GM12891 (cell line): ENCODE measurements around the gene OR51E1.

Source experiments
- DNase-seq: peaks from one replicate; pipeline ENCODE4 v3.0.0; 2011; ENCODE audit warnings: low spot score; ENCODE audit not compliant: insufficient read length
- FAIRE-seq: peaks from 2 replicates; lab custom pipeline; 2011; peaks lifted over from hg19 to GRCh38; lab: Jason Lieb, UNC
- PAX5 ChIP-seq: IDR thresholded peaks from 2 replicates; pipeline ENCODE4 v1.6.1; 2011; ENCODE audit warnings: low read length, moderate library complexity, mild to moderate bottlenecking; ENCODE audit not compliant: insufficient read depth, severe bottlenecking
- POLR2A ChIP-seq: IDR thresholded peaks from 2 replicates; pipeline ENCODE4 v1.6.1; 2011; ENCODE audit warnings: low read depth, low read length, control low read depth
- POLR2AphosphoS5 ChIP-seq: IDR thresholded peaks from 2 replicates; pipeline ENCODE4 v1.6.1; 2011; ENCODE audit warnings: low read depth, low read length, control low read depth
- POU2F2 ChIP-seq: IDR thresholded peaks from 2 replicates; pipeline ENCODE4 v1.6.1; 2011; ENCODE audit warnings: low read depth, mild to moderate bottlenecking, control low read depth, low read length, moderate library complexity
- SPI1 ChIP-seq: IDR thresholded peaks from 2 replicates; pipeline ENCODE4 v1.6.1; 2011; ENCODE audit warnings: low read depth, low read length, control low read depth
- TAF1 ChIP-seq: IDR thresholded peaks from 2 replicates; pipeline ENCODE4 v1.6.1; 2011; ENCODE audit warnings: low read depth, low read length, control low read depth

The OR51E1 gene

GRCh38 chr11:4654635-4655369, 11.0 kb downstream of the OR51E1 start:
- FAIRE-seq: no peak
- no peak for DNase-seq
- TF ChIP-seq SPI1 (no peak), PAX5 (no peak), POU2F2 (no peak)

DNA sequence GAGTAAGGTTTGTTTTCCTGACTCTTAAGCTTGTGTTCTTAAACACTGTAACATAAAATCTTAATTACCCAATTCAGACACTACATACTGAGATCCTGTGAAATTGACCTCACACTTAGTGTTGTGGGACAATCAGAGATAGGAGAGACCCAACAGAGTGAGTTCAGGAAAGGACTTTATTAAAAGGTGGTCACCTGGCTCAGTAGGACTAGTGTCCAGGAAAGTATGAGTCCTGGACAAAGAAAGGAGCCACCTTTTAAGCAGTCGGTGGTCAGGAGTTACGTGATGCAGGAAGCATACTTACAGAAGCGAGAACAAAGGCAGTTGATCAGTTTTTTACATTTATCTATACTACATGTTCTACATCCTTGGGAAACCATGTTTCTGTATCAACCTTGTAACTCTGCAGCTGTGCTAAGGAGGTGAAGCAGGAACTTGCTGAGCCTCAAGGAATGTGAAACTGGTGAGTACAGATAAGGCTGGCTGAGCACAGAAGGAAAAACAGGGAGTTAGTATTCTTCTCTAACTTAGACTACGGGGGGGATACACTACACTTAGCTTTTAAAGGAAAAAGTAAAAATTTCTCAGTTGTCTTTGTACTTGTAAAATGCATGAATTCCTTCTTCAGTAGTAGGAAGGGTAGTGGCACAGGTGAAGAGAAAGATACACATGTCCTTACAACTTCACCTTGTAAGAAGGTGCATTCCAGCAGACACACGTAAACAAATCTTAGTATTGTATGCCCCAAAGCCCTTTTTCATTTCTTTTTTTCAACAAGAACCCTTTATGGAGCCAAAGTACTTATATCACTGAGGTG, 15.1 kb downstream of the OR51E1 start:
- TF ChIP-seq POLR2AphosphoS5 (no peak), SPI1 (no peak), TAF1 (no peak), POLR2A (no peak), PAX5 (no peak), POU2F2 (no peak)
- no peak for DNase-seq
- no peak for FAIRE-seq

DNA sequence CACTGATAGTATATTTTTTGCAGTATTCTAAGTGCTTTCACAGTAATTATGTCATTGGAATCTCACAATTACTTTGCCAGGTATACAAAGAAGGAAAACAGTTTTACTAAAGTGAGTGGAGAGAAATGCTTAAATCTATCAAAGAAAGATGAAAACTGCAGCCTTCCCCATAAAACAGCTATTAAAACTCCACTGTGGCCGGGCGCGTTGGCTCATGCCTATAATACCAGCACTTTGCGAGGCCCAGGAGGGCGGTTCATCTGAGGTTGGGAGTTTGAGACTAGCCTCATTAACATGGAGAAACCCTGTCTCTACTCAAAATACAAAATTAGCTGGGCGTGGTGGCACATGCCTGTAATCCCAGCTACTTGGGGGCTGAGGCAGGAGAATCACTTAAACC, 19.1 kb downstream of the OR51E1 start:
- FAIRE-seq (no peak), DNase-seq (no peak)
- no peak for TF ChIP-seq POLR2A
- TF ChIP-seq POU2F2: no peak
- no peak for TF ChIP-seq TAF1
- TF ChIP-seq PAX5: no peak
- TF ChIP-seq POLR2AphosphoS5: no peak
- no peak for TF ChIP-seq SPI1

DNA sequence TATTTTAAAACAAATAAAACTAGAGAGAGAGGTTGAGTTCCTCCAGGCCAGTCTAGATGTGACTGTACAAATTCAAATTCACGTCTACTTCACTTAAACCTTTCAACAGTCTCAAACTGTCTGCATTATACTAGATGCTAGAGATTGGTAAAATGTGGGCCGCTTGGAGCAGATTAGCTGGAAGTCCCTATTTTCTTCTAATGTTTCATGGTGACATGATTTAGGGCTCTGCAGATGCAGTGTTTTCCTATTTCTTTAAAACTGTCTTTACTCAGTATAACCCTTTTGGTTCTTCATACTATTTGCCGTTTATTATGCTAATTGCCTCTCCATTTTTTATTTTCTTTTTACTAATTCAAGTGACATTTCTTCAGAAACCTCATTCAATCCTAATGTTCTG, 20.4 kb downstream of the OR51E1 start:
- no peak for DNase-seq
- TF ChIP-seq POU2F2 (no peak), SPI1 (no peak), POLR2A (no peak), POLR2AphosphoS5 (no peak), TAF1 (no peak), PAX5 (no peak)
- FAIRE-seq: no peak

GRCh38 chr11:4664786-4665185, 21.0 kb downstream of the OR51E1 start:
- no peak for DNase-seq
- no peak for TF ChIP-seq TAF1
- TF ChIP-seq SPI1: no peak
- no peak for FAIRE-seq

DNA sequence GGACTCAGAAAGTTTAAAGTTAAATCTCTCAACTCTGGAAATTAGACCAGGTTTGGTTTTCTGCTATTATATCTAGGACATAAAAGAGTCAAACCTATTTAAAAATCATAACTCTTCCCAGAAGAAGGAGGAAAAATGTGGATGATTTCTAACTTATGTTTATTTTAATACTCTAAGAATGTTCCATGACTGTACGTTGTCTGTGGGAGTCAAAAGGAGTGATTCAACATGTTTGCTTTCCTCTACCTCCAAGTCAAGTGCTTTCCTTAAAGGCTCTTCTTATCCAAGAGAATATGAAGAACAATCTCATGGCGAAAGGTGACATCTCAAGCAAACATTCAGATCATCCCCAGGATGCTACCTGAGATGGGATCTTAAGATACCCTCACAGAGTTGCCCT, 21.6 kb downstream of the OR51E1 start:
- DNase-seq: no peak
- TF ChIP-seq PAX5: no peak
- no peak for TF ChIP-seq POLR2AphosphoS5
- TF ChIP-seq TAF1: no peak
- TF ChIP-seq POU2F2: no peak
- TF ChIP-seq SPI1: no peak
- no peak for TF ChIP-seq POLR2A
- FAIRE-seq: no peak

DNA sequence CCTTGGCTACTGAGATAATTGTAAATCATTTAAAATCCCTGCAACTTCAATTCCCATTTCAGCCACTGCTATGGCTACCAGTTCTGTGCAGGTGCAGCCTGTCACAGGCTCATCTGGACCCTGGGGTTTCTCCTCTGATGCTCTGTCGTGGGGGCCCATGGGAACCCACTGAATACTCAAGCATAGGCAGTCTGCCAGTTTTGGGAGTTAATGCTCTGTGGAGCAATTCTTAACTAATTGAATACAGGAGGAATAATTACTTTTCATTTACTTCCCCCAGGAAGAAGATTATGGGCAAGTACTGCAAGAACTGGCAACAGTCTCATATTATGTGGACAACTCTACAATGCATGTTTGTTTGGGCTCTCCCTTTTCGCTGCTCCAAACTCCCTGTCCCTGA, 28.0 kb downstream of the OR51E1 start:
- FAIRE-seq: no peak
- no peak for TF ChIP-seq POU2F2
- no peak for TF ChIP-seq TAF1
- no peak for DNase-seq

DNA sequence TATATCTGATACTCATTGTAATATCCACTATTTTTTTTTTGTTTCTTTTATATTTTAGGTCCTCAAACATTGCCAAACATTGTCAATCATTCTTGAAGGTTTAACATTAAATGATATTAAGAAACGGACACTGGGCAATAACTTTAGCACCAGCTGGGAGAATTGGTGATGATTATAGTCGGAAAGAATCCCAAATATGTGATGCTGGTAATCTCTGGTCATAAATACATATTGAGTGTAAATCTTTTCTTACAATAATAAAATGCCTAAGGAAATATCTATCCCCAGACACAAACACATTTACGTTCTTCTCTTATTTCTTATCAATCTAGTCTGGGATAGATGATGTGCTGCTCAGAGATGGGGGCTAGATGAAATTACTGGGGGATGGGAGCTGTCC, 28.7 kb downstream of the OR51E1 start:
- DNase-seq (no peak), FAIRE-seq (no peak)
- TF ChIP-seq POU2F2 (no peak), SPI1 (no peak), POLR2AphosphoS5 (no peak), PAX5 (no peak), TAF1 (no peak), POLR2A (no peak)

- TF ChIP-seq POLR2A (no peak), TAF1 (no peak)
- no peak for FAIRE-seq
- DNase-seq: no peak
These were observed 30.0 kb downstream of the OR51E1 start for GRCh38 chr11:4673781-4674180.

DNA sequence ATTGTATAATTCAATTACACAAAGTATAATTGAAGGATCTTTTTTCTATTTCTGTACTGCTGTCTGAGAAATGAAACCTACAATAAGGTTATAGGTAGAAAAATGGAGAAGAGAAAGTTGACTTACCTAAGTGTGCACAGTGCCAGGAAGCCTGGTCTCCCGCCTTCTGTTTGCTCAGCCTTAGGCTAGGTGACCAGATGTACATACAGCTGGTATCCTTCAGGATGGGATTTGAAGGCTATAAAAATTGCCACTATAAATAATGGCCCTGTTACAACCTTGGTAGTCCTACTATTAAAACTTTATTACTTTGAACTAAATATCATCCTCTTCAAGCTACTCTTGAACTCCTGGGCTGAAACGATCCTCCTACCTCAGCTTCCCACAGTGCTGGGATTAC, 34.2 kb downstream of the OR51E1 start:
- TF ChIP-seq POLR2AphosphoS5 (no peak), POLR2A (no peak), TAF1 (no peak), POU2F2 (no peak), SPI1 (no peak), PAX5 (no peak)
- FAIRE-seq (no peak), DNase-seq (no peak)

- no peak for DNase-seq
- FAIRE-seq: no peak
These were observed 36.6 kb downstream of the OR51E1 start for GRCh38 chr11:4680341-4680740.

More at GRCh38 chr11:4680341-4680740, 36.6 kb downstream of the OR51E1 start:
- TF ChIP-seq POLR2A (no peak), SPI1 (no peak), PAX5 (no peak), POLR2AphosphoS5 (no peak), TAF1 (no peak), POU2F2 (no peak)
